HTR-8/SVneo (cell line): Measurements from ENCODE around the gene VMAC.

ENCODE experiments used
- DNase-seq: peaks from one replicate; pipeline ENCODE4 v3.0.0; 2011; ENCODE audit warnings: low spot score, mixed read lengths; ENCODE audit not compliant: insufficient read length
- FAIRE-seq: peaks from 2 replicates; lab custom pipeline; 2011; peaks lifted over from hg19 to GRCh38; lab: Jason Lieb, UNC

Gene VMAC

DNA sequence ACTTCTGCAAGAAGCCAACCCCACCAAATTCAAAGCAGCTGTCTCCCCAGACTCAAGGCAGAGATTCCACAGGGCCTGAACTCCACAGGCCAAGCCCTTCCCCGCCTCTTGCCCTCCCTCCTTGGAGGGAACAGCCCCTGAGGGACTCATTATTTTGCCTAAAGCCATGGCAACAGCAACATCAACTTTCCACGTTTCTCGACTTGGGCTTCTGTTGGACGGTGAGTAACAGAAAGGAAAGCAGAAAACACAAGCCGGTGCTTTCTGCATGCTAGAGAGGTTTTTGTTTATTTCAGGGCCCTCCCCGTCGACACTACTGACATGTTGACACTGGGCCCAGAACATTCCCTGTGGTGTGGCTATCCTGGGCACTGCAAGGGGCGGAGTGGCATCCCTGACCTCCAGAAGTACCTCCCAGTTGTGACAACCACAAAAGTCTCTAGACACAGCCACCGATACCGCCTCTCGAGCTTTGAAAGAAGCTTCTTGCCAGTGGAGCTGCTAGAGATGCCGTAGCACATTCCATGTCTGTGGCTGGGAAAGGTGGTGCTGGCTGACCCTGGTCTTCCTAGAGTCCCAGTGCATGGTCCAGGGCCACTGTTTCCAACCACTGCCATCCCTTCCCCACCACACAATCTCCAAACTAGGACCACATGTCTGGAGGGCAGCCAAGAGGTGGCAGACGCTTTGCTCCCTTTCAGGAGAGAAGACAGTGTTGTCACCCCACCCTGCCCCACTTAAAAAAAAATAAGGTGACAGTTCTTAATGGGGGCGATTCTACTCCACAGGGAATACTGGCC lies 22.2 kb downstream of the VMAC start:
- no peak for FAIRE-seq
- DNase-seq, result no peak

- DNase-seq (no peak), FAIRE-seq (no peak)
These were observed 22.8 kb downstream of the VMAC start for GRCh38 chr19:5927441-5927821.

GRCh38 chr19:5929179-5929578 lies 24.5 kb downstream of the VMAC start:
- no peak for DNase-seq
- no peak for FAIRE-seq

DNA sequence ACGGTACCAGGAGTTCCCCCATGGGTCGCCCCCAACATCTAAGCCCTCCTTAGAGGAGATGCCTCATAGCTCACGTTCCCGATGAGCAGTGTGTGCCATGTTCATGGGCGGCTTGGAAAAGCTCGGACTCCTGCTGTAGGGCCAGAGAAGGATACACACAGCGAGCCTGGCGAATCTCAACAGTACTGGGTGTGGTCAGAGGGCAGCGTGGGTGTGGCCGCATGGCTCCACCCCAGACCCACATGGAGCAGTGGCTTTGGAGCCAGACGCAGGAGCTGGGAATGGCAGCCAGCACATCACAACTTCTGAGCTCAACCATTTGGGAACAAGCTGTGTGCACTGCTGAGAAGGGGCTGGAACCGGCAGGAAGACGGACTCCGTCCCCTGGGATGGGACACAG lies 25.0 kb downstream of the VMAC start:
- no peak for FAIRE-seq
- DNase-seq, result no peak

- no peak for DNase-seq
These were observed 26.6 kb downstream of the VMAC start for GRCh38 chr19:5931251-5931650.

DNA sequence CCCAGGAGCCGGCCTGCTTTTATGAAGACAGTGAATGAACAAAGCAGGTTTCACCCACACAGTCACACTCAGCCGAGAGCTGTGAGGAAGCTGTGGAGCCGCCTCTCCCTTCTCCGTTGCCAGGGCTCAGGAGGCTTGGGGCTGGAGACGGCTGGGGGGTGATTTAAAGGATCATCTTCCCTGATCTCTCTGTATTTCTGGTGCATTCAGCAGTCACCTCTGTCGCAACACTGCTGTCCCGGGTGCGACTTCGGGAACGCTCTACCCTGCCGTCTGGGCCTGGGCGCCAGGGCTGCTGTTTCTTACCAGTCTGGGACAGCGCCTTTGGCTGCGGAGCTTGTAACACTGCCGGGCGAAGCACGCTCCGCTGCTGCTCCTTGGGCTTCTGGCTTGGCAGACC lies 27.5 kb downstream of the VMAC start:
- FAIRE-seq (no peak), DNase-seq (no peak)

More at GRCh38 chr19:5931251-5931650, 26.6 kb downstream of the VMAC start:
- FAIRE-seq, result no peak

- FAIRE-seq, result no peak
- no peak for DNase-seq
These were observed 28.1 kb downstream of the VMAC start for GRCh38 chr19:5932609-5933262.

DNA sequence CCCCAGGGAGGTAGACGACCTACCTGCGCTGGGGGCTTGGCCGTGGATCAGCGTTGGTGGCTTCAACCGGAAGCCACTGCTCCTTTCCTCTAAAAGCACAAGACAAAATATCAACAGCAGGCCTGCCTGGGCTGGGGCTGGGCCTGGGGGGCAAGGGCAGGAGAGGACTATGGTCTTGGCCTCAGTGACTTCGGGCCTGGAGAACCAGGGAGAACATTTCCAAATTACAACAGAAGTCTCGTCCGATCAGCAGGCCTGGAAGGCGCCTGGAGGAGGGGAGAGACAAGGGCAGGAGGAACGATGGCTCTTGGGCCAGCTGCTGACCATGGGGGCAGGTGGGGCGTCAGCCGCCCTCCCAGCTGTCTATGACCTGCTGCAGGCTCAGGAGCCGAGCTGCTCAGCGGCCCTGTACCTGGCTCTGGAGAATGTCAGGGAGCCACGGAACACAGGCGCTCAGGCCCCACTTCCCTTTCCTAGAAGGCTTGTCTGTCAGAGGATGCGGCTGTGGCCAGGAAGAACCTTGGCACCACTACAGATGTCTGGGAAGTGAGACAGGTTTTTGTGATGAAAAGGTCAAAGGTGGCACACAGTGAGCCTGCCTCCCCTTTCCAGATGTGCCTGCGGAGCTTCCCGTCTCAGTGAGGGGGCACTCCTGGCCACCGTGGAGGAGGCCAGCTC lies 28.9 kb downstream of the VMAC start:
- DNase-seq, result no peak
- FAIRE-seq, result no peak

DNA sequence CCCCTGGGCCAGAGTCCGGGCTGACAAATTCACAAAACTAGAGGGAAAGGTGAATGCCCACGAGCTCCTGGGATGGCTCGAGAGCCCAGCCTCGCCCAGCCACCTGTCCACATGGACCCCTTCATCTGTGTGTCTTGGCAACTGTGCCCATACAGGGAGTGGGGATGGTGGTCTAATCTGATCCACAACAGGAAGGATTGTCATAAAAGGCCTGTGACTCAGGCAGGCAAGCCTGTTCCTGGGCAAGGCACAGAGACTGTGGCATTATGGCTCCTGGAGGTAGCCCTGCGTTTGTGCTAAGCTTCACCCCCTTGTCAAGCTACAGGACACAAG lies 29.4 kb downstream of the VMAC start:
- FAIRE-seq, result no peak
- DNase-seq, result no peak

DNA sequence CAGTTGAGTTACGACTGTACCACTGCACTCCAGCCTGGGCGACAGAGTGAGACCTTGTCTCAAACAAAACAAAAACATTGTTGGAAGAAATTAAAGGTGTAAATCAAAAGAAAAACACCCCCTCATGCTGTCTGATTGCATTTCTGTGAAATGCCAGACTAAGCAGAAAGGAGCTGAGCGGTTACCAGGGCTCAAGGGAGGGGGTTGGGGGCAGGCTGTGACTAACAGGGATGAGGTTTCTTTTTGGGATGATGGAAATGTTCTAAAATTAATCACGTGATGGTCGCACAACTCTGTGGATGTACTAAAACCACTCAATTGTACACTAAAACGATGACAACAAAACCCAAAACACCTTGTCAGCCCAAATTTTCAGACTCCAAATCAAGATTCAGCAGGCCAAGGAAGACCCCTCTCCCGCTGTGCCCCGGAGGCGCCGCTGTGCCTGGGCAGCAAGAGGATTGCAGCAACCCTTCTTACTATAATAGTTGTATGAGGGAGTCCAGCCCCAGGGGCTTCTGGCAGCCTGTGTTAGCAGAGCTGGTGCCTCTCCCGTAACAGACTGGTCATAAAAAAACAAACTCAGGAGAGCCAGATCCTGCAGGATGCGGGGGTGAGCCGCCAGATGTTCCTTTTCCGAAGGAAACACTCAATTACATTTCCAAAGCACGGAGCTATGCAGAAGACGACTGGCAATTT lies 30.3 kb downstream of the VMAC start:
- no peak for FAIRE-seq
- no peak for DNase-seq

DNA sequence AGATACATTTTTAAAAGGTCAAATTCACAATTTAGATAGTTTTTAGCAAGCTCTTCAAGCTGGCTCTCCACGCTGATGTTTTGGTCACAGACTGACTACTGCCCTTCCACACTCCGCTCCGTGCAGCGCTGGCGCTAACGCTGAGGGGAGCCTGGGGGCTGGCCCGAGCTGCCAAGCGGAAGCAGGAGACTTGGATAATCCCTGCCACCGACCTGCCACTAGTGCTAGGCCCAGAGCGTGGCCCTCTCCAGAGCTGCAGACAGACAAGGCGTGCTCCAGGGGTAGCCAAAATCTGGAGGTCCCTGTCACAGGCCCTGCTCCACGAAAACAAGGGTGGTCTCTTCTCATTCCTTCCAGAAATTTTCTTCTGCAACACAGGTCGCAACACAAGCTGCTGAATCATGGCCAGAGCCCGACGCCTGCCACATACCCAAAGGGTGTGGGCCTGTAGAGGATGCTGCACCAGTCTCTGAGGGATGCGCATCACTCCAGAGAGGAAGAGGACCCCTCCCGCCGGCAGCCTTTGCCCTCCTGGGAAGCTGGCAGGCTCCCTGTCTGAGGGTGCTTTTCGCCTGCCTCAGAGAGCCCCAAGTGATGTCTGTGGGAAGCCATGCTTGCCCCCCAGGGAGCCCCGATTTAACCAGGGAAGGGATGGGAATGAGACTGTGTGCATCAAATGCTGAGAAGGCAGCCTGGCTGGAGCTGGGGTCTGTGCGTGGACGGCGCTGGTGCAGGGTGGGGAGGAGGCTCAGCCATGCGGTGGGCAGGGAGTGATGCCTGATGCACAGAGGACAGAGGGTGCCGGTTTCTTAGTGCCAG lies 31.0 kb downstream of the VMAC start:
- FAIRE-seq, result no peak
- no peak for DNase-seq

DNA sequence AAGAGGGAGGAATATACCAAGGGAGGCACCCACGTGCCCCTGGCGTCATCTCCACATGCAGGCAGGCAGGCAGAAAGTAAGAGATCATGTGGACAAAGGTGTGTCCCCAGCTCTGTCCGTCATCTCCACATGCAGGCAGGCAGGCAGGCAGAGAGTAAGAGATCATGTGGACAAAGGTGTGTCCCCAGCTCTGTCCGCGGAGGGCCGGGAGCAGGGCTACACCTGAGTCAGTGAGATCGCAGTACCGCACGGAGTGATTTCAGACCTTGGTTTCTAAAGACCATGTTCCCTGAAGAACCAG lies 31.6 kb downstream of the VMAC start:
- DNase-seq (no peak), FAIRE-seq (no peak)

GRCh38 chr19:5937550-5937949 lies 32.9 kb downstream of the VMAC start:
- no peak for DNase-seq
- FAIRE-seq, result no peak

- FAIRE-seq, result no peak
- DNase-seq, result no peak
These were observed 35.9 kb downstream of the VMAC start for GRCh38 chr19:5940260-5941208.

DNA sequence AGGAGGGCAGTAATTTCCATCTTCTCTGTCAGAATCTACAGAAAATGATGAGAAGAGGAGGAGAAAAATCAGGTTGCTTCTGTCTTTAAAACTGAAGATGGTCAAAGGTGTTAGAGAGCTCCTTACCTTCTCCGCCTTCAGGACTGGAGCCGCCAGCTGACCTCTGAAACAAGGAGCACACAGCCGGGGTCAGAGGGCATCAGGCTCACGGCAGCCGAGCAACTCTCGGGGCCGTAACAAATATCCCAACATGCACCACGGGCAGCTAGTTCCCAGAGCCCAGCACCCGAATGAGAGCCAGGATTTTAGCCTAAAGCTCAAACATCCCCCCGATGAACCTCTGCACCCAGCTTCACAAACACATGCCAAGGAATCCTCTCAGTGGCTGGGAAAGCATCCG lies 37.0 kb downstream of the VMAC start:
- no peak for FAIRE-seq
- DNase-seq, result no peak

DNA sequence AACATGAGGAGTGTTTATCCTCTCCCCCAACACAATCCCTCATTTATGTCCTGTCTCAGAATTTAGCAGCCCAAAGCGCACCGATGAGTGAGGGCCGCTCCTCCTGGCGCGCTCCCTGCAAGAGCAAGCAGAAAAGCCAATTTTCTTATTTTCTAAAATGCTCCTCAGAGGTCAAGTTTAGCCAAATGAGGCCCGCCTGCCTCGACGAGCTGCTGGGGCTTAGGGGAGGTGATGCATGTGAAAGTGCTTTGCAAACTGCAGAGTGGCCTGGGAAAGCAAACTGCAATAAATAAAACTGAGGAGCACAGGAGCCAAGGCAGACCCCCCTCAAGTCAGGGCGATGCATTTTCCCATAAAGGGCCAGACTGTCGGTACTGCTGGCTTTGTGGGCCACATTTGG lies 38.4 kb downstream of the VMAC start:
- FAIRE-seq, result no peak
- no peak for DNase-seq

DNA sequence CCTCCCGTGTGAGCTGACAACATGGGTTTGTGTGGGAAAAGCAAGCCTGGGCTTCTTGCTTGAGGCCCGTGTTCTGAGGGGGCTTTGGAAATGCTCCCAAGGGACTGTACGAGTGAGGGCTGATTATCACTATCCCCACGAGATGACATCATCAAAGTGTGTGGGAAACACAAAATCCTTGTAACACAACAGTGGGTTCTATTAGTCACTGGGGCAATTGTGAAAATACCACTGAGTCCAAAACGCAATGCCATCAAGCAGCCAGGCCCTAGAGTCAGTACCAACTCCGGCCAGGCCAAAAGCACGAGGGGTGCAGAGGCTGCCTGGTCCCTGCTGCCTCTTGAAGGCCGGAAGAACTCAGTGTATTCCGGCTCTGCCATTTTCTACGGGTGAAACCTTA lies 39.0 kb downstream of the VMAC start:
- DNase-seq (no peak), FAIRE-seq (no peak)

DNA sequence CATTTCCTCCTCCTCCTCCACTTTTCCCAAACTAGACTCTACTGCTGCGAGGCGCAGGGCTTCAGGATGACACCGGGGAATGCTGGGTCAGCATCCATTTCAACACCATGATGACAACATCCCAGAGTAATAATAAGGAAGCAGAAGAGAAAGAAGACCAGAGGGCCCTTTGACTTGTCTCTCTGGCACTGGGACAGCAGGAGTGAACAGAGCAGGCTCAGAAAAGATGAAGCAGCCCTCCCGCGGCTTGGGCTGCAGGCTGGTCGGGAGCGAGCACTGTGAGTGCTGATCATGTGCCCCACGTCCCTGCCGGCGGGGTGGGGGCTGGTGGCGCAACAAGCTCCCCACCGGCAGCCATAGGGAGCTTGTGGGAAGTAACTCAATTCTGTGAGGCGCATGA lies 42.8 kb downstream of the VMAC start:
- no peak for DNase-seq
- no peak for FAIRE-seq
